Brain microvascular endothelial cell (primary cell): Measurements from ENCODE around the gene BNC1.

ENCODE experiments used
- DNase-seq: peaks from one replicate; pipeline ENCODE4 v3.0.0-alpha.2; 2020
- H3K27ac ChIP-seq: fragments of 250-450 bp; sonication (Bioruptor Pico); 2 replicates; pipeline ENCODE4 v1.5.1; 2020; ENCODE audit warnings: mild to moderate bottlenecking, moderate library complexity
- H3K27me3 ChIP-seq: fragments of 250-450 bp; sonication (Bioruptor Pico); replicated peaks from 2 replicates; pipeline ENCODE4 v1.5.1; 2020; ENCODE audit warnings: mild to moderate bottlenecking
- H3K36me3 ChIP-seq: fragments of 250-450 bp; sonication (Bioruptor Pico); replicated peaks from 2 replicates; pipeline ENCODE4 v1.5.1; 2020; ENCODE audit warnings: mild to moderate bottlenecking
- H3K4me3 ChIP-seq: 2 replicates; pipeline ENCODE4 v1.5.1; 2011; ENCODE audit warnings: low read depth, mild to moderate bottlenecking, control low read depth, low read length, moderate library complexity
- in situ Hi-C: cut with HindIII; loops from 2 replicates; pipeline ENCODE4 v1.10.0; 2017; ENCODE audit warnings: low sequenced_read_pairs, low pct_ligation_motif_present
- TF ChIP-seq, protein P1 (sequence below): IDR thresholded peaks from 2 replicates; pipeline ENCODE4 v1.5.1; 2011; ENCODE audit warnings: low read depth, mild to moderate bottlenecking, moderate library complexity, low read length, control low read depth, inconsistent platforms; ENCODE audit errors: missing control alignments

The BNC1 gene

GRCh38 chr15:83310521-83311456, 26.3 kb upstream of the BNC1 start:
- in situ Hi-C loops = no loop called here
- H3K36me3 ChIP-seq = no peaks in the 10 kb centered on the region
- DNase-seq = no peak
- TF ChIP-seq, protein P1, sequence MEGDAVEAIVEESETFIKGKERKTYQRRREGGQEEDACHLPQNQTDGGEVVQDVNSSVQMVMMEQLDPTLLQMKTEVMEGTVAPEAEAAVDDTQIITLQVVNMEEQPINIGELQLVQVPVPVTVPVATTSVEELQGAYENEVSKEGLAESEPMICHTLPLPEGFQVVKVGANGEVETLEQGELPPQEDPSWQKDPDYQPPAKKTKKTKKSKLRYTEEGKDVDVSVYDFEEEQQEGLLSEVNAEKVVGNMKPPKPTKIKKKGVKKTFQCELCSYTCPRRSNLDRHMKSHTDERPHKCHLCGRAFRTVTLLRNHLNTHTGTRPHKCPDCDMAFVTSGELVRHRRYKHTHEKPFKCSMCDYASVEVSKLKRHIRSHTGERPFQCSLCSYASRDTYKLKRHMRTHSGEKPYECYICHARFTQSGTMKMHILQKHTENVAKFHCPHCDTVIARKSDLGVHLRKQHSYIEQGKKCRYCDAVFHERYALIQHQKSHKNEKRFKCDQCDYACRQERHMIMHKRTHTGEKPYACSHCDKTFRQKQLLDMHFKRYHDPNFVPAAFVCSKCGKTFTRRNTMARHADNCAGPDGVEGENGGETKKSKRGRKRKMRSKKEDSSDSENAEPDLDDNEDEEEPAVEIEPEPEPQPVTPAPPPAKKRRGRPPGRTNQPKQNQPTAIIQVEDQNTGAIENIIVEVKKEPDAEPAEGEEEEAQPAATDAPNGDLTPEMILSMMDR = no peak
- no peak overlapping the region for H3K4me3 ChIP-seq
- H3K27ac ChIP-seq = no peak overlapping the region
- no peaks in the 10 kb centered on the region for H3K27me3 ChIP-seq

DNA sequence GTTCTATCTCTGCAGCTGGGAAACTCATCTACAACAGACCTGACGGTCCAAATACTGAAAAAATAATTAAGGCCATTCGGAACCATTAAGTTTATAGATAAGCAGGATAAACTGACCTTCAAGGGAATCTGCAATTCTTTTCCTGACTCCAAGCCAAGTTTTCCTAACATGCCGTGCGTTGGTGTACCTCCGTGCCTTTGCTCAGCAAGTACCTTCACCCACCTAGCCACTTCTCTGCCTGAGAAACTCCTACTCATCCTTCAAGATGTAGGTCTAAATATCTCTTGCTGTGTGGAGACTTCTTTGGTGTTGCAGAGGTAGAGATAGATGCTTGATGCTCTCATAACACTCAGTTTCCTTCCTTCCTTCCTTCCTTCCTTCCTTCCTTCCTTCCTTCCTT, 24.2 kb upstream of the BNC1 start:
- TF ChIP-seq, protein P1 = no peak
- H3K27ac ChIP-seq = no peak overlapping the region
- no peak overlapping the region for H3K4me3 ChIP-seq
- H3K27me3 ChIP-seq = no peaks in the 10 kb centered on the region
- no peak for DNase-seq
- H3K36me3 ChIP-seq = no peaks in the 10 kb centered on the region
- in situ Hi-C loops = no loop called here

DNA sequence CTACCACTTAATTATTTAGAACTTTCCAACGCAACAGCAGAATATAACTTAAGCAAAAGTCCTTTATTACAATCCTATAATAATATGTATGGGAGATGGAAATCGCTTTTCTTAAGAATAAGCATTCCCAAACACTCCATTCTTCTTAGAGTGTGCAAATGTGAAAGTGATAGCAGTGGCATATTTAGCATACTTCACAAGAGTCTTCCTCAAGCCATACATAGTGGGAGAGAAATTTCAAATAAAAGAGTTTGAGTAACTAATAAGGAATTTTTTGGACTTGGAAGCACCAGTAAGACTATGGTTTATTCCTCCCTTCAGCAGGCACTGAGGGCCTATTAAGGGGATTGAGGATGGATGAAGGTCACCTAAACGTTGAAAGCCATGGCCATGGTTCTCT, 22.1 kb upstream of the BNC1 start:
- no peak overlapping the region for H3K27ac ChIP-seq
- no peak overlapping the region for H3K4me3 ChIP-seq
- H3K36me3 ChIP-seq = no peaks in the 10 kb centered on the region
- no peaks in the 10 kb centered on the region for H3K27me3 ChIP-seq
- in situ Hi-C loops = no loop called here
- TF ChIP-seq, protein P1 = no peak
- DNase-seq = no peak

- in situ Hi-C loops = no loop called here
- no peaks in the 10 kb centered on the region for H3K27me3 ChIP-seq
- no peak overlapping the region for H3K27ac ChIP-seq
- TF ChIP-seq, protein P1 = no peak
- H3K4me3 ChIP-seq = no peak overlapping the region
- no peak for DNase-seq
- H3K36me3 ChIP-seq = no peaks in the 10 kb centered on the region
Observed at GRCh38 chr15:83305704-83306291, 21.3 kb upstream of the BNC1 start.

DNA sequence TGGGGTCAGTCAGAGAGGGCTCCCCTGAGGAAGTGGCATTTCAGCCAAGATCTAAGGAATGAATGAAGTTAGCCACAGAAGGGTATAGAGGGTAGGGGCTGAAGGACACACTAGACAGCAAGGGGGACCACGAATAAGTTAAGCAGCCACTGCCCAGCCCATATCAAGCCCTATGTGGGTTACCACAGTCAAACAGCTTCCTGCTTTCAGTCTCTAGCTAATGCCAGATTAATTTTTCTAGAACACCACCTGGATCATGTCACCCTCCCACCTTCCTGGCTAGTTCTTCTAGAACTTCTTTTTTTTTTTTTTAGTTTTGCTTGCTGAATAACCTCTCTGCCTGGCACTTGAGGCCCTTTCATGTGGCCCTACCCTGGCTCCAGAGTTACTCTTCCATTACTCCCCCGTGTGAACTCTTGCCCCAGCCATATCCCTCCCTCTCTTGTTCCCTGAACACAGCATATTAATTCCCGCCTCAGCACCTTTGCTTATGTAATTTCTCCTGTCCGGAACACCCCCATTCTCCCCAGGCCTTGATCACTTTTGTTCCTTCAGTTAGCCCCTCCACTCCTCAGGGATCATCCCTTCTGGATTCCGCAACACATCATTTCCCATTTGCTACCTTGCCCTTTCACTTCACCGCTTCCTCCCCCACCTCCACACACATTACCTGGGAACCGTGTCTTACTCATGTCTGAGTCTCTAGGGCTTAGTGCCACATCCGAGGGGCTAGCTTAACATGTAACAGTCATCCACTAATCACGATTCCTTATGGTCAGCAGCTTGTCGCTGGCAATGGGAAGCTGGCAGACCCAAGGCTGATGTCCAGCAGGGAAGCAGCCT, 20.6 kb upstream of the BNC1 start:
- Histone ChIP-seq H3K36me3 (no peaks in the 10 kb centered on the region), H3K27ac (no peak overlapping the region), H3K4me3 (no peak overlapping the region), H3K27me3 (no peaks in the 10 kb centered on the region)
- in situ Hi-C loops = no loop called here
- TF ChIP-seq, protein P1 = no peak
- no peak for DNase-seq
